ENCODE data around the gene ACOT12. TPM values are rescaled to one million over a fixed set of nuclear protein-coding genes. Genes with fewer than 3 reads are reported as not detected.

The ACOT12 gene
- not detected in 2 replicates for total RNA-seq (2011; cell fraction: chromatin; rRNA removed; ENCODE audit: low replicate concordance)
- total RNA-seq (2011; cell fraction: nucleolus; rRNA removed) = not detected in 2 replicates
- total RNA-seq (2011; cell fraction: nucleoplasm; rRNA removed) = not detected in 2 replicates
- total RNA-seq (2014; rRNA removed) = not detected in 2 replicates
- total RNA-seq (2014; rRNA removed; fragmentation: Illumina TruSeq; extraction: Trizol) = not detected in 2 replicates
- total RNA-seq (2015; rRNA removed; fragmentation: Illumina TruSeq; extraction: Trizol) = not detected in 2 replicates
- total RNA-seq (2021) = not detected in 2 replicates
- not detected in 2 replicates for polyA plus RNA-seq (2011; rRNA removed)
- not detected in 2 replicates for polyA plus RNA-seq (2011; cell fraction: cytosol; rRNA removed)
- not detected in 2 replicates for polyA plus RNA-seq (2011; cell fraction: nucleus; rRNA removed)
- polyA plus RNA-seq (2012) = not detected in 2 replicates
- polyA plus RNA-seq (2014; fragmentation: Illumina TruSeq; extraction: Trizol) = not detected in 2 replicates
- not detected for polyA plus RNA-seq (2014; fragmentation: Nextera tagmentation; extraction: Ambion mirVana)
- polyA plus RNA-seq (2014; rRNA removed) = 0.03 TPM in 1 of 2 replicates, not detected in the other
- not detected in 2 replicates for polyA minus RNA-seq (2011; rRNA and poly(A)+ RNA removed)
- polyA minus RNA-seq (2011; cell fraction: cytosol; rRNA and poly(A)+ RNA removed) = not detected in 2 replicates
- polyA minus RNA-seq (2011; cell fraction: nucleus; rRNA and poly(A)+ RNA removed) = not detected in 2 replicates
- percentile 9 among the genes with signal in this experiment for Bru-seq, nascent RNA
- percentile 32 among the genes with signal in this experiment for BruChase-seq, experiment 1, labeled RNA remaining after a 2-hour chase
- percentile 27 among the genes with signal in this experiment for BruChase-seq, experiment 2, labeled RNA remaining after a 6-hour chase
- long read RNA-seq, experiment 1 = 0 reads
- long read RNA-seq, experiment 2 = 0 reads
- long read RNA-seq, experiment 3 = 0 reads

- intact Hi-C loops (cut with micrococcal nuclease) = no loop called here
- TF ChIP-seq SUPT5H (IDR thresholded peaks at IDR 0.05) (no peak), FUS (optimal IDR thresholded peaks at IDR 0.05; ENCODE audit: low read depth, low read length) (no peak), E4F1 (CRISPR knock-in tag; IDR thresholded peaks at IDR 0.05; ENCODE audit: borderline replicate concordance) (no peak), MAFG (tag; conservative IDR thresholded peaks at IDR 0.05) (no peak), FOXJ2 (tag; IDR thresholded peaks at IDR 0.05) (no peak), ZNF146 (CRISPR knock-in tag; IDR thresholded peaks at IDR 0.05; ENCODE audit: unreplicated experiment) (no peak), CBFB (CRISPR knock-in tag; IDR thresholded peaks at IDR 0.05) (no peak), HLTF (IDR thresholded peaks at IDR 0.05) (no peak), KAT8 (IDR thresholded peaks at IDR 0.05; ENCODE audit: low read depth) (no peak), YBX1 (IDR thresholded peaks at IDR 0.05) (no peak), SFPQ (IDR thresholded peaks at IDR 0.05; ENCODE audit: low read depth, low read length) (no peak), ASH1L (IDR thresholded peaks at IDR 0.05; ENCODE audit: borderline replicate concordance, low read depth, partially characterized antibody) (no peak)
Observed at GRCh38 chr5:81393783-81394718, at the start of gene ACOT12. ACOT12 (minus strand) TSS chr5:81394134; CDS start chr5:81394114, 20 bp downstream.

More at GRCh38 chr5:81393783-81394718, at the start of gene ACOT12:
- Histone ChIP-seq H3K79me2 (ENCODE audit: control insufficient read depth, insufficient read depth, low read length) (no peaks in the 10 kb centered on the region), H3K4me3 (no peak within 1 kb of the TSS), H3K36me3 (ENCODE audit: control insufficient read depth, insufficient read depth, low read length) (no peaks in the 10 kb centered on the region), H3K9me3 (replicated peaks; ENCODE audit: control insufficient read depth, insufficient read depth, low read depth, low read length) (no peaks in the 10 kb centered on the region), H3K4me1 (replicated peaks in 1 of 2; ENCODE audit: control insufficient read depth in 2 of 2, insufficient read depth in 2 of 2, low read length in 2 of 2) (no peaks in the 10 kb centered on the region), H2AFZ (ENCODE audit: low read depth, low read length) (no peak within 1 kb of the TSS), H3K9me1 (ENCODE audit: control insufficient read depth, insufficient read depth, low read length) (no peaks in the 10 kb centered on the region), H4K20me1 (replicated peaks; ENCODE audit: control insufficient read depth, insufficient read depth, low read length) (no peaks in the 10 kb centered on the region), H3K4me2 (ENCODE audit: insufficient read depth, low read length) (no peak within 1 kb of the TSS), H3K27me3 (ENCODE audit: control insufficient read depth in 2 of 2, insufficient read depth in 2 of 2, low read length in 2 of 2) (peaks cover 0 to 3% of the 10 kb centered on the region in 2 experiments; a peak in 2 of 5 replicates), H3K9ac (ENCODE audit: insufficient read depth in 1 of 2, low read depth in 2 of 2, low read length in 2 of 2) (no peak within 1 kb of the TSS), H3K27ac (ENCODE audit: extremely low read depth, low read depth, low read length) (no peak within 1 kb of the TSS)
- no peak for ATAC-seq
- no peak for DNase-seq (ENCODE audit: extremely low read depth in 1 of 4, low spot score in 3 of 4)
- CTCF ChIA-PET (ENCODE audit: low intra/inter-chr PET ratio) = no interaction called here
- no TSS peak for BruUV-seq (replicated peaks)
- FAIRE-seq = no peak
- WGBS (ENCODE audit: insufficient coverage, low coverage, missing lambda C conversion rate) = 40% methylated on average over 35 of the region's 77 CpGs
- in situ Hi-C loops (cut with MboI) = no loop called here
- POLR2A ChIA-PET = interaction anchor here (0.6 kb wide), 1 partner anchor 344 kb away, joined by 3 read pairs; no protein-coding TSS in a partner anchor

Measured in K562 (cell line).